ENCODE measurements around the gene XIST.
"Not testable (repeated sequence)": the region's sequence is repeated elsewhere in the genome, so short reads cannot be mapped to it uniquely, and the experiment has no call there.

XIST gene

DNA sequence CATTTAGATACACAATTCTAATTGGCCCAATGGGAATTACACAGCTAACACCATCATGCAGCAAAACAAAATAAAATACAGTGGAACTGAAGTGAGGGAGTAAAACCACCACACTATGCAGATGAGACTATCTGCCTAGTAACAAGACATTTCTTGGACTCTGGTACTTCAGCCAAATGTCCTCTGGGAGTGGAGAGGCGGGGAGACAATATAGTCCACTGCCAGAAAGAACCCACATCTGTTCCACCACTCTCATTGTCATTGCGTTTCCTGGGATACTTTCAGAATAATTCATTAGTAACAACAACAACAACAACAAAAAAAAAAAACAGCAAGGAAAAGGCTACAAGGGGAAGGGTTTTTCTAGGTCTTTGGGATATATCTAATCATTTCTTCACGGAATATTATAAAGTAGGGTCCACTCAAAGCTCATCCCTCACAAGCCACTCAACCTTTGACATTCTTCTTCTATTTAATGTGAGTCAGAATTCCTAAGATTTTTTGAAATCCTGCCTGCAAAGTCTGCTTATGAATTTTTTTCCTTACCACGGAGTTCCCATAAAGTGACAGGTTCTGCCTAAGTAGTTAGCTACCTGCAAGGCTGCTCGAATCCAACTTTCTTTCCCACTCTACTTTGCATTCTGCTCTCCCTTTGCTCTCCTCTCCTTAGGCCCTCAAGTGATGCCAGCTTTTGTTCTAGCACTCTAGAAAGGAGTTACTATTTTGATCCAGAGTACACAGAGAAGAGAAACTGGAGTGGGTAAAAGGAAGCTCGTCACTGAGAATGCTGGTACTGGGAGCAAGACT, 34.9 kb downstream of the XIST start:
- in situ Hi-C loops (cut with HindIII; ENCODE audit: low sequenced_read_pairs) = no loop called here

DNA sequence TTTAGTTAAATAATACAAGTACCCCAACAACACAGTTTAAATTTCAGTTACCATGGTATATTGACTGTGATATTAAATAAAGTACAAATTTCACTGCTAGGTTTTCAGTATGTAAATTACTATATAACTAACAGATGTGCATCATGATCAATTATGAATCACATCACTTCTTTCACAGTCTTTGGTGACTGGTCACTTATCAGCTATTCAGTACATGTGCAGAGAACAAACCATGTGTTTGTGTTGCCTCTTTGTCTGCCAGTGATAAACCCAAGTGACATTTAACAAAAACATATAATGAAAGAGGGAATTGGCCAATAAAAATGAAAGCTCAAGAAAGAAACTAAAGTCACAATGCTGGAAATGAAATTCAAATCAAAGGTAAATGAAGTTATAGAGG, 40.3 kb downstream of the XIST start:
- in situ Hi-C loops (cut with HindIII; ENCODE audit: low sequenced_read_pairs) = no loop called here

GRCh38 chrX:73804109-73804508, 48.4 kb downstream of the XIST start:
- in situ Hi-C loops (cut with HindIII; ENCODE audit: low sequenced_read_pairs) = not testable (repeated sequence)

GRCh38 chrX:73799888-73800287, 52.6 kb downstream of the XIST start:
- in situ Hi-C loops (cut with HindIII; ENCODE audit: low sequenced_read_pairs) = no loop called here

- in situ Hi-C loops (cut with HindIII; ENCODE audit: low sequenced_read_pairs) = not testable (repeated sequence)
These were observed 60.0 kb downstream of the XIST start for GRCh38 chrX:73792511-73792910.

DNA sequence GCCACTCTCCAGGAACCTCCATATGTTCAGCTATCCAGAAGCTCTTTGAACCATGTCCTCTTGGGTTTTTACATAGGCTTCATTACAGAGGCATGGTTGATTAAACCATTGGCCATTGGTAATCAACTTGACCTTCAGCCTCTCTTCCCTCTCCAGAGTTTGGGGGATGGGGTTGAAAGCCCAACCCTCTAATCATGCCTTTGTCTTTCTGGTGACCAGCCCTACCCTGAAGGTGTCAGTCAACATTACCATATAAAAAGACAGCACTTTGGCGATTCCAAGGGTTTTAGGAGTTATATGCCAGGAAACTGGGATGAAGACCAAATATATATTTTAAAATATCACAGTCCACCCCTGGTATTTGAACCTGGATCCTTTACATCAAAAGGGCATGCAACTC, 67.0 kb downstream of the XIST start:
- in situ Hi-C loops (cut with HindIII; ENCODE audit: low sequenced_read_pairs) = no loop called here
